Activated CD8-positive, alpha-beta memory T cell treated with anti-CD3 and anti-CD28 coated beads for 1 hour (primary cell): ENCODE results near the gene XYLB.
"Not testable (repeated sequence)": the region's sequence is repeated elsewhere in the genome, so short reads cannot be mapped to it uniquely, and the experiment has no call there.

Experiments
- DNase-seq, 2 donors: peaks; one replicate each; pipeline ENCODE4 v3.0.0-alpha.2; 2020; ENCODE audit warnings: low read depth in 1 of 2; ENCODE audit errors: extremely low read depth in 1 of 2

XYLB gene

DNA sequence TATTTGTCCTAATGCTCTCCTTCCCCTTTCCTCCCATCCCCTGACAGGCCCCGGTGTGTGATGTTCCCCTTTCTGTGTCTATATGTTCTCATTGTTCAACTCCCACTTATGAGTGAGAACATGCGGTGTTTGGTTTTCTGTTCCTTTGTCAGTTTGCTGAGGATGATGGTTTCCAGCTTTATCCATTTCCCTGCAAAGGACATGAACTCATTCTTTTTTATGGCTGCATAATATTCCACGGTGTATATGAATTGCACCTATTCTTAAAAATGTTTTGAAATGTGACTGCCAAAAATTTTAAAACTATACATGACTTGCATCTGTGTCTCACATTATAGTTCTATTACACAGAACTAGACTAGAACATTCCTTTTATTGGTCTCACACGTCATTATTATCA is 25.9 kb upstream of the XYLB start:
- not testable (repeated sequence) for DNase-seq

DNA sequence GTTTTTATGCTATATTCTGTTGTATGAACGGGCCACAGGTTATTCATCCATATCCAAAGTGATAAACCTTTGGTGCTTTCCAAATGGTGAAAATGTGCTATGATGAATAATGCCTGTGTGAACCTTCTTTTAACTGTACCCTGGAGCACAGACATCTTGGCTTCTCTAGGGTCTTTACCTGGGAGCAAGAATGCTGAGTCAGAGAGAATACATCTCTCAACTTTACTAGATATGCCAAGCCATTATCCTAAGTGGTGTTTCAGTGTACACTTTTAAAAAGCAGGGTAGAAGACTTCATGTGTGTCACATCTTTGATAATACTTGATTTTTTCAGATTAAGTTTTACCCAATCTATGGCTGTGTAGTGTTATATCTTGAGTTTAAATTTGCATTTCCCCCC is 23.5 kb upstream of the XYLB start:
- no peak for DNase-seq

DNA sequence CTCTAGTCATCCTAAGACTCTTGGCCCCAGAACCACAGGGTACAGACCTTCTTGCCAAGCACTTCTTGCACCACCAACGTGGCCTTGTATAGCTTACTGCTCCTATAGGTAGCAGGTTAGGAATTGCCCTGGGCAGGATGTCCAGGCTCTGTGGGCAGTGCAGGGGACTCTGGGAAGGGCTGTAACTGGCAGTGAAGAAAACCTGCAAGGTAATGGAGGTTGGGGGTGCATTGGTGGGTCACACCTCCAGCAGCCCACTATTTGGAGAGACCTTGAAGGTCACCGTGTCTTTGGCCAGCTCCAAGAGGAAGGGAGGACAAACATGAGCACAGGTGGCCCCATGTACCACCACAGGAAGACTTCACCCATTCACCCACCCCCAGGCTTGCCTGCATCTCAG is 21.3 kb upstream of the XYLB start:
- no peak for DNase-seq

DNA sequence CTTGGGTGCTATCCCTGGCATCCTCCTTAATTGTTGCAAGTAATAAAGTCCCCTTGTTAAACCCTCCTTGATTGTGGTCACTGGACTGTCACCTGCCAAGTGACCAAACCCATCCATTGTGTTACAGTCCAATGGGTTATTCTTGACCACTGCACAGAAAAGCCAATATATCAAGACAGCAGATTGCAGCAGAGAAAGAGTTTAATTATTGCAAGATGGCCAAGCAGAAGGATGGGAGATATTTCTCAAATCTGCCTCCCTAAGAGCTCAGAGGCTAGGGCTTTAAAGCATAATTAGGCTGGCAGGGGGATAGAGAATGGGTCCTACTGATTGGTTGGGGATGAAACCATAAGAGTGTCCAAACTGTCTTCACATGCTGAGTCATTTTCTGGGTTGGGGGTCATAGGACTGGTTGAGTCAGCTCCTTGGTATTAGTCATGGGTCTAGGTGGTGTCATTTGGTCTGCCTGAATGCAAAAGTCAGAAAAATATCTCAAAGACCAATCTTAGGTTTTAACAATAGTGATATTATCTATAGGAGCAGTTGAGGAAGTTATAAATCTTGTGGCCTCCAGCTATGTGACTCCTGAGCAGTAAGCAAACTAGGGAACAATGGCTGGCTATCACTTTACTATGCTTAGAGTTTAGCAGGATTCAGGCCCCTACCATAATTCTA is 19.1 kb upstream of the XYLB start:
- DNase-seq, result no peak

DNA sequence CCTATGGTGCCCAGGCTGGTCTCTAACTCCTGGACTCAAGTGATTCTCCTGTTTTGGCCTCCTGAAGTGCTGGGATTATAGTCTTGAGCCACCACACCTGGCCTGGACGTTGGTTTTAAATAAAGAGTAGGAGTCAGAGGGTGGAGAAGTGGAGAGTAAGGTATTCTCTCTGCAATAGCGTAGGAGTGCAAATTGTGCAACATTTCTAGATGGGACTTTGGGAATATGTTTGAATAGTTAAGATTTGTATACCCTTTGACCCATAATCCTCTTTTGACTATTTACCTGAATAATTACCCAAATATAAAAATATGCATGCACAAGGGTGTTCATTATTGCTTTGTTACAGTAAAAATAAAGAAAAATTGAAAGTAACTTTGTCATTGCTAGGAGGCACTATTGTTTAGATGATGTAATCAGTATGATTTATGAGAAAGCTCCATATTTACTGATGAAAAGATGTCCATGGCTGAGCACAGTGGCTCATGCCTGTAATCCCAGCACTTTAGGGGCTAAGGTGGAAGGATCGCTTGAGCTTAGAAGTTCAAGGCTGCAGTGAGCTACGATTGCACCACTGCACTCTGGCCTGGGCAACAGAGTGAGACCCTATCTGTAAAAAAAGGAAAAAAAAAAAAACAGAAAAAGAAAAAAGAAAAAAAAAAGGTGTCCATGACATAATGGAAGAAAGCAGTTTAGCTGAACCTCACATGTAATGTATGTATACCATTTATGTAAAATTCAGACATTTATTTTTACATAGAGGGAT is 15.1 kb upstream of the XYLB start:
- no peak for DNase-seq

DNA sequence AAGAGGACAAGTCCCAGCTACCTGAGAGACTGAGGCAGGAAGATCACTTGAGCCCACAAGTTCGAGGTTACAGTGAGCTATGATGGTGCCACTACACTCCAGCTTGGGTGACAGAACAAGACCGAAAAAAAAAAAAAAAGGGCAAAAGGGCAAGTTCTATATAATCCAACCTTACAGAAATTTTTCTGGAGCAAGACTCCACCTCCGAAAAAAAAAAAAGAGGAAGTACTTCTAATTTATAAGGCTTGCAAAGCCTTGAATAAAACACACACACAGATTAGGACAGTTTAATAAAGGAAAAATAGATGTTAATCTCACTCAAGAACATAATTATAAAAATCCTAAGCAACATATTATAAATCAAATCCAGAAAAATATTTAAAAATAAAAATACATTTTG is 14.4 kb upstream of the XYLB start:
- DNase-seq, result no peak

DNA sequence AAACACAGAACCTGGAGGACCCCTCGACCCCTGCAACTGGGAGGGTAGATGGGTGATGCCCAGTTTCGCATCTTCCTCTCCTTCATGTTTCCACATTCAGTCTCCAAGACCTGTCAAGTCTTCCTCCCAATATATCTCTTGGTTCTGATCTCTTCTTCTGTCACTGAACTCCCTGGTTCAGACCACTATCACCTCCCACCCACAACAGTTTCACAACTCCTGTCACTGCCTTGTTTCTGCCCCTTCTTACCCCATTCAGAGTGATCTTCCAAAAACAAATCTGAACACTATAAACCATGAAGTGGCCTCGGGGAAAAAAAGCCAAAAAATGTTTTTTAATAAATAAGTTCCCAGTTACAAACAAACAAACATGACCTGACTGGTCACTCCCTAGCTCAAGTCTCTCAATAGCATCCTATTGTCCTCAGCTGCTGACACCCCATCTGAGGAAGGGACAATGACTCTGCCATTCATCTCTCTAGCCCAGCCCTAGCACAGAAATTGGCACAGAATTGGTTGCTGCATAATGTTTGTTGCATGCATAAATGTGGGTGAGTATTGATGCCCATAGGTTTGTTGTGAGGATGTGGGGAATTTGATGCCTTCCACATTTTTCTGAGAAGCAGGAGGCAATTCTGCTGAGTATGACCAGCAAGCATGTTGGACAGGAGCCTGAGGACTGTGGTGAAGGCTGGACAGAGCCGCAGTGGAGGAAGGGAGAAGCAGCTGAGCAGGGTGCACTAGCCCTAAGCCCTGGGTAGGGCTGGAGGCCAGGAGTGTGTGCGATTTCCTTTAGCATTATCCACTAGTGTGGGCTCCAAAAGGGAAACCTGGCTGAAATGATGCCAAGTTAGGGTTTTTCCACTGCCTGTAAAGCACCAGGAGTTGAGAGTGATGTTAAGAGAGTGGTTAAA is 12.2 kb upstream of the XYLB start:
- DNase-seq, result no peak

DNA sequence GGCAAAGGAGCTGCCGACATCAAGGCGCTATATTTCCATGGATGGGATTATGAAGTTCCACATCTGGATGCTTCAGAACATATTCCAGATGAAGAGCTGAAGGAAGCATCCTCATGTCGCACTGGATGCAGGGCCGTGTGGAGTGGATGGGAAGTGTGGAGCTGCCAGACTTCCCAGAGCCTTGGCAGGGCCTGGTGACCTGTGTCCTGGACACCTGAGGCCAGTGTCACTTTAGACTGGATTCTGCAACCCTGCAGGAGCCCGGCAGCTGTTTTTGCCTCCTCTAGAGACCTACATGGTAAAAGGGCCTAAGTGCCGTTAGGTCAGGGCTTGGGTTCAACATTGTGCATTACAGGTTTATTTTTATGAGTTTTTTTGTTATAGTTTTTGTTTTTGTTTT is 11.3 kb upstream of the XYLB start:
- no peak for DNase-seq

DNA sequence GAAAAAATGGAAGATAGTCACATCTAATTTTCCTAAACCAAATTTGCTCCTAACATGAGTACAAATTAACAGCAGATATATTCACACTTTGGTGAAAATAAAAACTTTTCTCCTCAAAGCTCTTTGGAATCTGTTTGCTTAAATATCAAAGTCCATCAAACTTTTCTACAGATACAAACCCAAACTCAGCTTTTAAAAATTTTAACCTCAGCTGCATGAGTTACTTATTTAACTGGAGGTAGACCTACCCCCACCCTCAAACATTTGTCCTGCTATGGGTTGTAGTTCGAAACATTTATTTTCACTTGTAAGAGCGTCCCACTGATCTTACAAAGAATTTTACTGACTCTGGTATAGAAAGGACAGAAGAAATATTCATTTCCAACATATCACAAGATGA is 8.9 kb upstream of the XYLB start:
- no peak for DNase-seq

DNA sequence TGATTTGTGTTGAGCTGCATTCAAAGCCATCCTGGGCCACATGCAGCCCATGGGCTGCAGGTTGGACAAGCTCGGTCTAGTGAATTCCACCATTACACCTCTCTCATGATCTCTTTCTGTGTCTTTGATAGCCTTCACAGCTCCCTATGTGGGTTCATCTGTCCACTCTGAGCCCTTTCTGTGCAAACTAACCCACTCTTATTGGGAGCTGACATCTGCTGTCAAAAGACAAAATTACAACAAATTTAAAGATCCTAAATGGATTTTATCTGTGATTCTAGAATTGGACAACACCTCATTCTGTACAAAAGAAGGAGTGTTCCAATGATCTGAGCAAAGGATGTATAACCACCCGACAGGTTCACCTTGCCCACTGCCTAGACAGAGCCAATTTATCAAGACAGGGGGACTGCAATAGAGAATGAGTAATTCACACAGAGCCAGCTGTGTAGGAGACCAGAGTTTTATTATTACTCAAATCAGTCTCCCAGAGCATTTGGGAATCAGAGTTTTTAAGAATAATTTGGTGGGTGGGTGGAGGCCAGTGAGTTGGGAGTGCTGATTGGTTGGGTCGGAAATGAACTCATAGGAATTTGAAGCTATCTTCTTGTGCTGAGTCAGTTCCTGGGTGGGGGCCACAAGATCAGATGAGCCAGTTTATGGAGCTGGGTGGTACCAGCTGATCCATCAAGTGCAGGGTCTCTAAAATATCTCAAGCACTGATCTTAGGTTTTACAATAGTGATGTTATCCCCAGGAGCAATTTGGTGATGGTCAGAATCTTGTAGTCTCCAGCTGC is 2.6 kb upstream of the XYLB start:
- no peak for DNase-seq

DNA sequence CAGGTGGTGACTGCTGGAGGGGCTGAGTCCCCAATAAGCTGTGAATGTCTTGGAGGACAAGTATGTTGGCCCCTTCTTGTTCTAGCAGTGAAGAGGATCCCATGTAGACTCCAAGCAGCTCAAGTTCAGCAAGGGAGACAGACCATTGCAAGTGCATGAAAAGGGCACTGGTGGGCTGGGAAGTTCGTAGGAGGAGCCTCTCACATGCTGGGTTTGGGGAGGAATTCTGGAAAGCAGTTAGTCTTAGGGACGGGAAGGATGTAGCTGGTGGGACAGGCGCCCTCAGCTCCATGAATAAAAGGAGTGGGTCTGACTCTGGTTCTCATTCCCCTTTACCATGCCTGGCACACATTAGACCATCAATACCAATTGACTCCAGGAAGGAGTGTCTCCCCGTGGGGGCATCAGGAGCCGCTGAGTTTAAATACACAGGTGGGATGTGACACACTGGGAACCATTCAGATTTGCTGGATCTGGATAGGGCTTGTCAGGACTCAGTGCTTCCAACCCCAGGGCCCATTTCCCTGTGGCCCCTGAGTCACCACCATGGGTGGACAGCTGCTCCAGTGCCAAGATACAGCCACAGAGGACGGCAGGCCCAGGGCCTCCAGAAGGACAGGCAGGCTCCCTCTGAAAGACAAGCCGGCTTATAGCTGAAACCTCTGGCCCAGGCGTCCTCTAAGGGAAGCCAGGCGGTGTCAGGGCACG is 552 bp upstream of the XYLB start:
- DNase-seq, result no peak

DNA sequence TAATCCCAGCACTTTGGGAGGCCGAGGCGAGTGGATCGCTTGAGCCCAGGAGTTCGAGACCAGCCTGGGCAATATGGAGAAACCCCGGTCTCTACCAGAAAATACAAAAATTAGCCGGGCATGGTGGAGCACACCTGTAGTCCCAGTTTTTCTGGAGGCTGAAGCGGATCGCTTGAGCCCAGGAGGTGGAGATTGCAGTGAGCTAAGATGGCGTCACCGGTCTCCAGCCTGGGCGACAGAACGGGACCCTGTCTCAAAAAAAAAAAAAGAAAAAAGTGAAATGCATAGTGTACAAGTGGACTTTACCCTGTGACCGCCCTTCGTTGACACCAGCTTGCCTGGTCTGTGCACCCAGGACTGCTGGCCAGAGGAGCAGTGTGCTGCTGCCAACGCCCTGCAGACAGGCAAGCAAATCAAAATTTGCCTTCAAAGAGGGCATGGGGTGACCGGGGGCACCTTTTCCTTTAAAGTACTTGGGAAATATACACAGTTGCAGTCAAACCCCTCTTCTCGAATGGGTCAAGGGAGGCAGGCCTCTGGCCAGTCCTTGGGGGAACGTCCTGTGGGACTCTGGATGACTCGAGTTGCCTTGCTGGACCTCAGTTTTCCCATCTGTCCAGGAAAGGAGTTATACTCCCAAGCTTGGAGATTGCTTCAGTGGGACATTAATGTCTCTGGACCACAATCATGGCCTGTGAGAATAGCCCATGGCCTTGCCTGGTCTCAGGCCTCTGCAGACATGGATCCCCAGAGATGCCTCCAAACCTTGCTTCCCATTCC is 1.0 kb downstream of the XYLB start:
- DNase-seq, result no peak

DNA sequence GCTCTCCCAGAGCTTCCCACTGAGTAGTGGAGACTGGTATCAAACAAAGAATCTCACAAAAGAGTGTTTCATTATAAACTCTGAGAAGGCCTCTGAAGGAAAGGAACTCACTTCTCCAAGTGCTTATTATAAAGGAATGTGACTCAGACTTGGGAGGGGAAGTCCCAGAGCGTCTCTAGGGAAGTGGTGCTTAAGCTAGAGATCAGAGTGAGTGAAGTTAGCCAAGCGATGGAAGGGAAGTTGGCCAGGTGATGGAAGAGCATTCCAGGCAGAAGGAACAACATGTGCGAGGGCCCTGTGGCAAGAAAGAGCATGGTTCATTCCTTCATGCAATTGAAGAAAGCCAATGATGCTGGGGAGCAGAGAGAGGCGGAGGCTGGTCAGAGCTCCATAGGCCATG is 2.3 kb downstream of the XYLB start:
- no peak for DNase-seq

DNA sequence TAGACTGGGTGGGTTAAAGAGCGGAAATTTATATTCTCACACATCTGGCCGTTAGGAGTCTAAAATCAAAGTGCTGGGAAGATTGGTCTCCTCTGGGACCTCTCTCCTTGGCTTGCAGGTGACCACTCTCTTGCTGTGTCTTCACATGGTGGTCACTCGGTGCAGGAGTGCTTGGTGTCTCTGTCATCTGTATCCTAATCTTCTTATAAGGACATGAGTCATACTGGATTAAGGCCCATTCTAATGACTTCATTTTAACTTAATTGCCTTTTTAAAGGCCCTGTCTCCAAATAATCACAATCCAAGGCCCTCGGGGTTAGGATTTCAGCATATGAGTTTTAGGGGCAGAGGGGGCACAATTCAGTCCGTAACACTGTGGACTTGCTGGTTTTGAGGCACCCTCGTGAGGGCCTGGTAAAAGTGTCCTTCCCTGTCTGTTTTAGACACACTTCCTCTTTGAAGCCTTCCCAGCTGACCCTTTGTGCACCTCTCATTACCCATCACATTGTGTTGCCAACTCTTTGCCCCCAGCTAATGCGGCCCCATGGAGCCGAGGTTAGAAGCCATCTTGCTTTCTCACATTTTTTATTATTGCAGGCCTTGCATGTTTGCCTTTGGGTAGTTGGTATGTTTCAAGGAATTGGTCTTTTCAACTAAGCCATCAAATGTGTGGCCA is 3.2 kb downstream of the XYLB start:
- no peak for DNase-seq

DNA sequence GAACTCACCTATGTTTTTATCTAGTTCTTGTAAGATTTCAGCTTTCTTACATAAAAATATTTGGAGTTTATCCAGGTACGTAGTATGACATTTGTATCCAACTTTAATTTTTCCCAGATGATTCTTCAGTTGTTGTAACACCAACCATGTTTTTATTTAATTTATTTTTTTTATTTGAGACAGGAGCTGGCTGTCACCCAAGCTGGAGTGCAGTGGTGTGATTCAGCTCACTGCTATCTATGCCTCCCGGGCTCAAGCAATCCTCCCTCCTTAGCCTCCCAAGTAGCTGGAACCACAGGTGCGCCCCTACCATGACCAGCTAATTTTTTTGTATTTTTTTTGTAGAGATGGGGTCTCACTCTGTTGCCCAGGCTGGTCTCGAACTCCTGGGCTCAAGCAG is 6.6 kb downstream of the XYLB start:
- no peak for DNase-seq

DNA sequence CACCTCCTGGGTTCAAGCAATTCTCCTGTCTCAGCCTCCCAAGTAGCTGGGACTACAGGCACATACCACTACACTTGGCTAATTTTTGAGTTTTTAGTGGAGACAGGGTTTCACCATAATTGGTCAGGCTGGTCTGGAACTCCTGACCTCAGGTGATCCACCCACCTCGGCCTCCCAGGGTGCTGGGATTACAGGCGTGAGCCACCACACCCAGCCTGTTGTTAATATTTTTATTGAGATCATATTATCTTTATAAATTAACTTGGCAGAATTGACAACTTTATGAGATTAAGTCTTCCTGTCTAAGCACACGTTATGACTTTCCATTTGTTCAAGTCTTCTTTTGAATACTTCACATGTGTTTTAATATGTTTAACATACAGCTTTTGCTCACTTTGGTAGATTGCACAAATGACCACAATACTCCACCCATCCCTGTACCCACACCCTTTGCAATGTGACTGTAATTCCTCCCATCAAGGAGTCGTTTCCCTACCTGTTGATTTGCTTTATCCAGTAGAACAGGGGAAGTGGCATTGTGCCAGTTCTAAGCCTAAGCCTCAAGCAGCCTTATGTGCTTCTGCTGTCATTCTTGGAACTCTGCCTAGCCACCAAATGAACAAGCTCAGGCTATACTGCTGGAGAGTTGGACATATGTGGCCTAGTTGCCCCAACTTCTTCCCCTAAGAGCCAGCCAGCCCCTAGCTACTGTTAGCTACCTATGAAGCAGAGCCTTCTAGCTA is 8.2 kb downstream of the XYLB start:
- DNase-seq, result no peak

DNA sequence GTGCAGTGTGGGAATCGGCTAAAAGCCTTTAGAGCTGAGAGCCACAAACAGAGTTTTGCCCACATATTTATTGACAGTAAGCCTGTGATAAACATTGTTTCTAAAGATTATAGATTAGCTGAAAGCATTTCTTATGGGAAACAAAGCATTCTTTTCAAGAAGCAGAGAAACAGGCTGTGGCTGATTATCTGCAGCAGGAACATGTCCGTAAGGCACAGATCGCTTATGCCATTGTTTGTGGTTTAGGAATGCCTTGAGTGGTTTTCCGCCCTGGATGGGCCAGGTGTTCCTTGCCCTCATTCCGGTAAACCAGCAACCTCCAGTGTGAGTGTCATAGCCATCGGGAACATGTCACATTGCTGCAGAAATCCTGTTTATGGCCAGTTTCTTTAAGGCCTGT is 12.5 kb downstream of the XYLB start:
- DNase-seq, result no peak

DNA sequence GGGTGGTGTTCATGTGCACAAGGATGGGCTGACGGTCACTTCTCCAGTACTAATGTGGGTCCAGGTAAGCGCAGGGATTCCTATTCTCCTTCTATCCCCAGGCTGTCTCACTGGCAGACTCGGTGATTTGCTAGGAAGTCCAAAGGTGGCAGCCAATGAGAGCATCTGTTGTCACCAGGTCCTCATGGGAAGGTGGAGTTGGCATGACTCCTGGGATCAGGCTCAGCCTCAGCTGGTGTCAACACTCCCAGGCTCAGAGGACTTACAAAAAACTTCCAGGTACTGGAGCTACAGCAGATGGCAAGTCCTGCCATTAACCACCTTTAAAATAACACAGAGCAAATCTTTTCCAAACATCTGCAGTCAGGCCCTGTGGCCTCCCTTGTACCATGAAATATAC is 13.8 kb downstream of the XYLB start:
- no peak for DNase-seq
